ENCODE measurements around the gene CNTNAP2. TPM values are rescaled to one million over a fixed set of nuclear protein-coding genes. Genes with fewer than 3 reads are reported as not detected.

The CNTNAP2 gene
- total RNA-seq, 1 experiment from 2014 or later: 60.0 TPM

- ChIA-PET POLR2A (ENCODE audit: low non-redundant PET) (no interaction called here), CTCF (no interaction called here)
- TF ChIP-seq CTCF (conservative IDR thresholded peaks at IDR 0.05; ENCODE audit: low read depth, low read length) (no peak), EZH2 (IDR thresholded peaks at IDR 0.05; ENCODE audit: borderline replicate concordance, low read depth, low read length, poor library complexity, severe bottlenecking) (no peak)
- Histone ChIP-seq H3K4me1 (ENCODE audit: insufficient read depth, low read length, poor library complexity, severe bottlenecking) (no peaks in the 10 kb centered on the region), H3K36me3 (ENCODE audit: insufficient read depth, low read length, poor library complexity, severe bottlenecking) (no peaks in the 10 kb centered on the region), H3K9me3 (ENCODE audit: low read depth, low read length, poor library complexity, severe bottlenecking) (no peaks in the 10 kb centered on the region), H3K27ac (ENCODE audit: low read depth, low read length, poor library complexity, severe bottlenecking) (no peak overlapping the region), H3K4me3 (ENCODE audit: low read depth, low read length, poor library complexity, severe bottlenecking) (no peak overlapping the region), H3K27me3 (replicated peaks; ENCODE audit: insufficient read depth, low read depth, low read length, poor library complexity) (no peaks in the 10 kb centered on the region)
- BruUV-seq (replicated peaks): no TSS peak
- DNase-seq (ENCODE audit: low spot score): no peak
- intact Hi-C loops (cut with micrococcal nuclease; ENCODE audit: unreplicated experiment): no loop called here
Measured at GRCh38 chr7:147081117-147081516, 964.5 kb downstream of the CNTNAP2 start.

DNA sequence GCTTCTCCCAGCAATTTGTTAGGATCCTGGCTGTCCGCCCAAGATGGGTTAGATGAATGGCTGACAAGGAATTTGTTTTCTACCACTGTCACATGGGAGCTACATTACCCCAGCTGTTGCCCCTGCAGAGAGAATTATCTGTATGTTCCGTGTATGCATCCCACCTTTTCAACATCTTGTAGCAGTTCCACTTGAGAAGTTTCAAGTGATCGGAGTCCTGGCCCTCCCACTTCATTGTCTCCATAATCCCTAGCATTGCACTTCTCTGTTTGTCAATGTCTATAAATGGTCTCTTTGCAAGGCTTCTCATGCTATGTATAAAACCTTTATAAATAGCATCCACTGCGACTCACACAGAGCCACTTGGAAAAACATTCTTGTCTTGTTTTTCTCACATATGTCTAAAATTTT, 972.5 kb downstream of the CNTNAP2 start:
- CTCF ChIA-PET: no interaction called here
- no TSS peak for BruUV-seq (replicated peaks)
- H3K27ac ChIP-seq (ENCODE audit: low read depth, low read length, poor library complexity, severe bottlenecking): no peak overlapping the region
- no peaks in the 10 kb centered on the region for H3K4me1 ChIP-seq (ENCODE audit: insufficient read depth, low read length, poor library complexity, severe bottlenecking)
- H3K27me3 ChIP-seq (replicated peaks; ENCODE audit: insufficient read depth, low read depth, low read length, poor library complexity): no peaks in the 10 kb centered on the region
- TF ChIP-seq EZH2 (IDR thresholded peaks at IDR 0.05; ENCODE audit: borderline replicate concordance, low read depth, low read length, poor library complexity, severe bottlenecking) (no peak), CTCF (conservative IDR thresholded peaks at IDR 0.05; ENCODE audit: low read depth, low read length) (no peak)
- no peaks in the 10 kb centered on the region for H3K36me3 ChIP-seq (ENCODE audit: insufficient read depth, low read length, poor library complexity, severe bottlenecking)
- no peak overlapping the region for H3K4me3 ChIP-seq (ENCODE audit: low read depth, low read length, poor library complexity, severe bottlenecking)
- intact Hi-C loops (cut with micrococcal nuclease; ENCODE audit: unreplicated experiment): no loop called here
- DNase-seq (ENCODE audit: low spot score): peak; percentile 7
- no peaks in the 10 kb centered on the region for H3K9me3 ChIP-seq (ENCODE audit: low read depth, low read length, poor library complexity, severe bottlenecking)
- POLR2A ChIA-PET (ENCODE audit: low non-redundant PET): no interaction called here

DNA sequence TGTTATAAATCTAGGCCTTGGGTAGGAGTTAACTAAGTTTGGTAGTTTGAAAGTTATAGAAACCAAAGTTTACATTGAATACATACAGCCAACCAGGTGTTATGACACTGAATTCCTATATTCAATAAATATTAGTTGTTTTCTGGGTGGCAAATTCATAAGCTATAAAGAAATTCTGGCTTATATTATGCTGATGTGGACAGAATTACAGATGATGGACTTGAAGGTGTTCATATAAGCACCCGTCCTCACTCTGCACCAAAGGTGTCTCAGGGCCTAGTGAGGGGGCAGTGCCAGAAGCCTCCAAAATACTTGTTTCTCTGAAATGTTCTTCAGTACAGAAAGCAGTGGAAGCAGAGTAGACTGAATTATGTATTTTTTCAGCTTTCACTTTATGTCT, 973.0 kb downstream of the CNTNAP2 start:
- no peak overlapping the region for H3K4me3 ChIP-seq (ENCODE audit: low read depth, low read length, poor library complexity, severe bottlenecking)
- H3K9me3 ChIP-seq (ENCODE audit: low read depth, low read length, poor library complexity, severe bottlenecking): no peaks in the 10 kb centered on the region
- no peaks in the 10 kb centered on the region for H3K36me3 ChIP-seq (ENCODE audit: insufficient read depth, low read length, poor library complexity, severe bottlenecking)
- no peak overlapping the region for H3K27ac ChIP-seq (ENCODE audit: low read depth, low read length, poor library complexity, severe bottlenecking)
- intact Hi-C loops (cut with micrococcal nuclease; ENCODE audit: unreplicated experiment): no loop called here
- DNase-seq (ENCODE audit: low spot score): no peak
- ChIA-PET CTCF (no interaction called here), POLR2A (ENCODE audit: low non-redundant PET) (no interaction called here)
- H3K4me1 ChIP-seq (ENCODE audit: insufficient read depth, low read length, poor library complexity, severe bottlenecking): no peaks in the 10 kb centered on the region
- no peak for TF ChIP-seq EZH2 (IDR thresholded peaks at IDR 0.05; ENCODE audit: borderline replicate concordance, low read depth, low read length, poor library complexity, severe bottlenecking)
- TF ChIP-seq CTCF (conservative IDR thresholded peaks at IDR 0.05; ENCODE audit: low read depth, low read length): no peak
- no TSS peak for BruUV-seq (replicated peaks)
- H3K27me3 ChIP-seq (replicated peaks; ENCODE audit: insufficient read depth, low read depth, low read length, poor library complexity): no peaks in the 10 kb centered on the region
